Adrenal gland (tissue), 5 donors: ENCODE results near the gene ITIH1.

ENCODE experiments used
- CTCF ChIP-seq, 6 experiments: fragments of 450-650 bp in 4 of 6; fragments of 200-600 bp in 2 of 6; sonication (generic) in 1 of 6; IDR thresholded peaks; 1 replicate in 5 of 6; 2 replicates in 1 of 6; pipeline versions ENCODE4 v1.5.1 to v1.8.0; 2016 to 2021; ENCODE audit warnings: antibody characterized with exemption in 6 of 6, mild to moderate bottlenecking in 2 of 6, moderate library complexity in 1 of 6
- POLR2A ChIP-seq, 2 donors: fragments of 450-650 bp; IDR thresholded peaks; one replicate each; pipeline ENCODE4 v1.6.1; 2017; ENCODE audit warnings: antibody characterized with exemption in 2 of 2, mild to moderate bottlenecking in 2 of 2, moderate library complexity in 1 of 2
- donor health status: DM: no; HTN: no; CAD: no.

GRCh38 chr3:52782412-52783210 is 5.2 kb downstream of the ITIH1 start:
- TF ChIP-seq CTCF (IDR thresholded peaks at IDR 0.05) (no peak), POLR2A (IDR thresholded peaks at IDR 0.05) (no peak)
